ENCODE data around the gene ZFP3. TPM values are rescaled to one million over a fixed set of nuclear protein-coding genes. Genes with fewer than 3 reads are reported as not detected.
"Not testable (repeated sequence)": the region's sequence is repeated elsewhere in the genome, so short reads cannot be mapped to it uniquely, and the experiment has no call there.

The ZFP3 gene
- total RNA-seq: 0.29 to 0.69 TPM (median 0.55 TPM) in 3 replicates
- long read RNA-seq: 0 reads

DNA sequence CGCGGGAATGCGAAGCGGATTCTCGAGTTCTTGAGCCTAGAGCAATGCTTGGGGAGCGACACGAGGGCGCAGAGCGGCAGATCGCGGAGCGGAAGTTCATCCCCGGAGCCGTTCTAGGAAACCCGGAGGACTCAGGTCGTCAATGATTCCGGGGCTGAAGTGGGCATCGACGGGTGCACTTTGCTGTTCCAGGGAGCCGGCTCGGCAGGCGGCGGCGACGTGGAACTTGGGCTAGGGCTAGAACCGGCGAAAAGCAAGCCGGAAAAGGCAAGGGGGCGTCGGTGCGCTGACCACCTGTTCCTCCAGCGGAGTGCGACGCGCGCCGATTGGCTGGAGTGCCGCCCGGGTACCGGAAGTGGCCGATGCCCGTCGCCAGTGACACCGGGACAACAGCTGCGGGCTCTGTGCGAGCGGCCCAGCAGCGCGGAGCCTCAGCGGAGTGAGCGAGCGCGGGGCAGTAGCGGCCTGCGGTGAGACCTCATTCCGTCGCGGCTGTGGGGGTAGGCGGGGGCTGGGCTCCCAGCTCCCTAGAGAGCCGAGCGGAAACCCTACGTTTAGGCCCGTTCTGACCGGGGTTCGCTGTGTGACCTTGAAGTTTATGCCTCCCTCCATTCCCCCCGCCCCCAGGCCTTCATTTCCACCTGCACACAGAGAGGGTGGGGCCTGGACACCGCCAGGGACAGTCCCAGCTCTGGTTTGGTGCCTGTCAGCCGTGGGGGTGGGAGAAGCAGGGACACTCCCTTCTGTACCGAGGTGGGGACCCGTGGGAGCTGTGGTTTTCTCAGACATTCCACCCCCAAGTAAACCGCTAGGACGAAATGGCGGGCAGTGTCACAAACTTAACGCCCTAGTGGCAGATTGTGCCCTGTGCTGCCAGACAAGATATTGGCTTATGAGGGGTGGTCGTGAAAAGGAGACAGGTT is at the start of gene ZFP3:
Gene ZFP3, plus strand, starts transcription at position 362 of the 923 bp plus-strand sequence. CDS start 13,038 bp downstream, outside the sequence.
- H3K27me3 Mint-ChIP-seq (ENCODE audit: low read depth): peaks cover 3% of the 10 kb centered on the region
- no peak within 1 kb of the TSS for H3K27ac Mint-ChIP-seq (ENCODE audit: unreplicated experiment)
- peaks cover 2% of the 10 kb centered on the region for H3K36me3 Mint-ChIP-seq (ENCODE audit: low read depth)
- peaks cover 4% of the 10 kb centered on the region for H3K9me3 Mint-ChIP-seq (ENCODE audit: low read depth)
- peaks cover 4% of the 10 kb centered on the region for H3K4me1 Mint-ChIP-seq (ENCODE audit: low read depth)
- TF ChIP-seq, protein P1, sequence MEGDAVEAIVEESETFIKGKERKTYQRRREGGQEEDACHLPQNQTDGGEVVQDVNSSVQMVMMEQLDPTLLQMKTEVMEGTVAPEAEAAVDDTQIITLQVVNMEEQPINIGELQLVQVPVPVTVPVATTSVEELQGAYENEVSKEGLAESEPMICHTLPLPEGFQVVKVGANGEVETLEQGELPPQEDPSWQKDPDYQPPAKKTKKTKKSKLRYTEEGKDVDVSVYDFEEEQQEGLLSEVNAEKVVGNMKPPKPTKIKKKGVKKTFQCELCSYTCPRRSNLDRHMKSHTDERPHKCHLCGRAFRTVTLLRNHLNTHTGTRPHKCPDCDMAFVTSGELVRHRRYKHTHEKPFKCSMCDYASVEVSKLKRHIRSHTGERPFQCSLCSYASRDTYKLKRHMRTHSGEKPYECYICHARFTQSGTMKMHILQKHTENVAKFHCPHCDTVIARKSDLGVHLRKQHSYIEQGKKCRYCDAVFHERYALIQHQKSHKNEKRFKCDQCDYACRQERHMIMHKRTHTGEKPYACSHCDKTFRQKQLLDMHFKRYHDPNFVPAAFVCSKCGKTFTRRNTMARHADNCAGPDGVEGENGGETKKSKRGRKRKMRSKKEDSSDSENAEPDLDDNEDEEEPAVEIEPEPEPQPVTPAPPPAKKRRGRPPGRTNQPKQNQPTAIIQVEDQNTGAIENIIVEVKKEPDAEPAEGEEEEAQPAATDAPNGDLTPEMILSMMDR (IDR thresholded peaks at IDR 0.05): peak; percentile 18
- peak; percentile 82 for DNase-seq (ENCODE audit: low spot score)
- peak within 1 kb of the TSS; percentile 71 for H3K4me3 Mint-ChIP-seq (ENCODE audit: unreplicated experiment)

DNA sequence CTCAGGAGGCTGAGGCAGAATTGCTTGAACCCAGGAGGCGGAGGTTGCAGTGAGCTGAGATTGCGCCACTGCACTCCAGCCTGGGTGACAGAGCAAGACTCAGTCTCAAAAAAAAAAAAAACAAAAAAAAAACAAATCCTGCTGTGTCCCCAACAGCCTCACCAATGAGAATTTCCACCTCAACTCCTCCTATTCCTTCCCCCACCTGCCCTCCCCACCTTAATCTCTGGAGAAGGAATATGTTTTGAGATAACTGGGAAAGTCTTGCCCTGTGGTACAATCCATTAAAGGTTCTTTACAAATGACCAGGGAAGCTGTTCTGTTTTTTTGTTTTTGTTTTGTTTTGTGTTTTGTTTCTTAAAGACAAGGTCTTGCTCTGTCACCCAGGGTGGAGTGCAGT is 48.1 kb upstream of the ZFP3 start:
- H3K27me3 Mint-ChIP-seq (ENCODE audit: low read depth); H3K9me3 Mint-ChIP-seq (ENCODE audit: low read depth); H3K27ac Mint-ChIP-seq (ENCODE audit: unreplicated experiment); DNase-seq (ENCODE audit: low spot score); H3K4me3 Mint-ChIP-seq (ENCODE audit: unreplicated experiment); H3K36me3 Mint-ChIP-seq (ENCODE audit: low read depth); H3K4me1 Mint-ChIP-seq (ENCODE audit: low read depth): not testable (repeated sequence)

DNA sequence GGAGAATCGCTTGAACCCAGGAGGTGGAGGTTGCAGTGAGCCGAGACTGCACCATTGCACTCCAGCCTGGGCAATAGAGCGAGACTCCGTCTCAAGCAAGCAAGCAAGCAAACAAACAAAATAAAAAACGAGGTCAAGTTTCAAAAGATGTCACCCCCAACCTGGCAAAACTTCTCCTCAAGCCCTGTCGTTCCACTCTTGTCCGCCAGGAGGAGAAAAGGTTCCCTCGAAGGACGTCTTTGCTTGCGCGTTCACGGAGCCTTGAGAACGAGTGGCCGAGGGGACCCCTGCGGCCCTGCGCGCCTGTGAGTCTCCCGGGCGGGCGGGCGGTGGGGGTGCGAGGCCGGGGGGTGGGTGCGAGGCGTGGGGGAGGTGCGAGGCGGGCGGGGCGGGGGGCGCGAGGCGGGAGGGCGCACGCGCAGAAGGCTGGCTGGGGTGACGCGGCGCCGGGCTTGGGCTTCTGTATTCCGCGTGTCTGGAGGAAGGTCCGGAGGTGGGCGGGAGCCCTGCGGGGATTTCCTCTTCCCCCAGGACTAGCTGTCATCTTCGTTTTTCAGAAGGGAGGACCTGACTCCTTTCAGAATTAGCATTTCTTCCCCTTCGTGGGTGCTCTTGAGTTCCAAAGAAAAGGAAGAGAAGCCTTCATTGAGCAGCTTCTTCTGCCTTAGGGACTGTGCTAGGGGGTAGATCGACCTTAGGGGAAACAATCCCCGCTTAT is 46.7 kb upstream of the ZFP3 start:
- peak overlapping the region; percentile 75 for H3K27ac Mint-ChIP-seq (ENCODE audit: unreplicated experiment)
- DNase-seq (ENCODE audit: low spot score): no peak
- TF ChIP-seq, protein P1 (IDR thresholded peaks at IDR 0.05): peak; percentile 83
- H3K4me3 Mint-ChIP-seq (ENCODE audit: unreplicated experiment): peak overlapping the region; percentile 72
- peaks cover 10% of the 10 kb centered on the region for H3K4me1 Mint-ChIP-seq (ENCODE audit: low read depth)
- H3K9me3 Mint-ChIP-seq (ENCODE audit: low read depth): no peaks in the 10 kb centered on the region
- H3K36me3 Mint-ChIP-seq (ENCODE audit: low read depth): no peaks in the 10 kb centered on the region
- peaks cover 5% of the 10 kb centered on the region for H3K27me3 Mint-ChIP-seq (ENCODE audit: low read depth)

DNA sequence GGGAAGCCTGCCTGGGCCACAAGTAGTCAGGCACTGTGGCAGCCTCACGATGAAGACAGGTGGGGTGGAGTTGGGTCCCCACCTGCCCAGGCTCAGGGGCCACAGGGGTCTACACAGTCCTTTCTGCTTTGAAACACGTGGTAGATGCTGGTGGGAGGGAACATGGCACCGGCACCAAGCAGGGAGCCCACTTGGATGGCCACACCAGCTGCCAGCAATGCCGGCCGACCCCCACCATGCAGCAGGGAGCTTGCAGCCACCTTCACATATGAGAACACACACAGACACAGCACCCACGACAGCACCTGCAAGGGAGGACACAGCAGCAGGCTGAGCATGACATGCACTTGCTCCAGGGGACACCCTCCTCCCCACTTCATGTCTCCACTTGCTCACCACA is 45.4 kb upstream of the ZFP3 start:
- H3K4me3 Mint-ChIP-seq (ENCODE audit: unreplicated experiment): no peak overlapping the region
- TF ChIP-seq, protein P1 (IDR thresholded peaks at IDR 0.05): no peak
- H3K36me3 Mint-ChIP-seq (ENCODE audit: low read depth): no peaks in the 10 kb centered on the region
- H3K9me3 Mint-ChIP-seq (ENCODE audit: low read depth): no peaks in the 10 kb centered on the region
- peaks cover 5% of the 10 kb centered on the region for H3K27me3 Mint-ChIP-seq (ENCODE audit: low read depth)
- no peak for DNase-seq (ENCODE audit: low spot score)
- H3K27ac Mint-ChIP-seq (ENCODE audit: unreplicated experiment): no peak overlapping the region
- peaks cover 10% of the 10 kb centered on the region for H3K4me1 Mint-ChIP-seq (ENCODE audit: low read depth)

DNA sequence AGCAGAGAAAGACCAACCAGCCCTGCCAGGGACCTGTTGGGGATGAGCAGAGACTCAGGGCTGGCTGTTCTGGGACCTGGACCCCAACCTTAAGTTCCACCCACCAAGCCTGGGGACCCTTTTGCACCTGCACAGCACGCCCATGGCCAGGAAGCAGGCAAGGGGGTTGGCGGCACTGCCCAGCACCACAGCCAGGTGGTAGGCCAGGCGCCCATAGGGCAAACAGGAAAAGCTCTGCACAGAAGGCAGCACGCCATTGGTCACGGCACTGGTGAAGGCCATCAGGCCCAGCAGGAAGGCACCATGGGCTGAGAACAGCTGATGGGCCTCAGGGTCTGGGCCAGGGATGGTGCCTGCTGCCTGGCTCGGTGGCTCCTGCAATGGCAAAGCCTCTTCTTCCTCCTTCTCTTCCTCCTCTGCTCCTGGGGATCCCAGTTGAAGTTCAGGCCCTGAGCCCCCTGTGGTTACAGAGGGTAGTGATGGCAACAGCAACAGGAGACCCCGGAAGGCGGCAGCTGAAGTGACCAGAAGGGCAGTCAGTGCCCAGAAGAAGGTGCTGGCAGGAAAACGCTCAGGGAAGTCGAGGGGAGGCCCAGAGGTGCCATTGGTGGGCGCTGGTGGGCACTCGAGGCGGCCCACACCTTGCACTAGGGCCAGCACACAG is 44.8 kb upstream of the ZFP3 start:
- H3K9me3 Mint-ChIP-seq (ENCODE audit: low read depth): no peaks in the 10 kb centered on the region
- H3K27me3 Mint-ChIP-seq (ENCODE audit: low read depth): peaks cover 5% of the 10 kb centered on the region
- DNase-seq (ENCODE audit: low spot score): no peak
- H3K4me1 Mint-ChIP-seq (ENCODE audit: low read depth): peaks cover 10% of the 10 kb centered on the region
- TF ChIP-seq, protein P1 (IDR thresholded peaks at IDR 0.05): no peak
- no peak overlapping the region for H3K27ac Mint-ChIP-seq (ENCODE audit: unreplicated experiment)
- H3K4me3 Mint-ChIP-seq (ENCODE audit: unreplicated experiment): no peak overlapping the region
- no peaks in the 10 kb centered on the region for H3K36me3 Mint-ChIP-seq (ENCODE audit: low read depth)
